ENCODE results near the gene CHPT1.

DNA sequence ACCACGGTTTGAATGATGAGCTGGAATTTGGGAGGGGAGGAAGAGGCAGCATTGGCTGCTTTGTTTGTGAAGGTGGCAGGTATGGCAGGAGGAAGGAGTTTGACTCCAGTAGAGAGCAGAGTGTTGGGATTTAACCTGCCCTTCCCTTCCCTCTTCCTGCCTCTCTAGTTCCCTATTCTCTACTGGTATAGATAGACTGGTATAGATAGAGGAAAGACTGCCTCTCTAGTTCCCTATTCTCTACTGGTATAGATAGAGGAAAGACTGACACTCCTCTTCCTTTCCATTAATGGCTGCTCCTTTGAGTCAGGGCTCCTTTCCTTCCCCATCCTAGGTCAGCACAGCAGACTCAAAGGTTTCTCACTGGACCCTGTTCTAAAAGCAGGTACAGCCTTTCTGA is 50.3 kb downstream of the CHPT1 start:
- TF ChIP-seq, protein P1, sequence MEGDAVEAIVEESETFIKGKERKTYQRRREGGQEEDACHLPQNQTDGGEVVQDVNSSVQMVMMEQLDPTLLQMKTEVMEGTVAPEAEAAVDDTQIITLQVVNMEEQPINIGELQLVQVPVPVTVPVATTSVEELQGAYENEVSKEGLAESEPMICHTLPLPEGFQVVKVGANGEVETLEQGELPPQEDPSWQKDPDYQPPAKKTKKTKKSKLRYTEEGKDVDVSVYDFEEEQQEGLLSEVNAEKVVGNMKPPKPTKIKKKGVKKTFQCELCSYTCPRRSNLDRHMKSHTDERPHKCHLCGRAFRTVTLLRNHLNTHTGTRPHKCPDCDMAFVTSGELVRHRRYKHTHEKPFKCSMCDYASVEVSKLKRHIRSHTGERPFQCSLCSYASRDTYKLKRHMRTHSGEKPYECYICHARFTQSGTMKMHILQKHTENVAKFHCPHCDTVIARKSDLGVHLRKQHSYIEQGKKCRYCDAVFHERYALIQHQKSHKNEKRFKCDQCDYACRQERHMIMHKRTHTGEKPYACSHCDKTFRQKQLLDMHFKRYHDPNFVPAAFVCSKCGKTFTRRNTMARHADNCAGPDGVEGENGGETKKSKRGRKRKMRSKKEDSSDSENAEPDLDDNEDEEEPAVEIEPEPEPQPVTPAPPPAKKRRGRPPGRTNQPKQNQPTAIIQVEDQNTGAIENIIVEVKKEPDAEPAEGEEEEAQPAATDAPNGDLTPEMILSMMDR (conservative IDR thresholded peaks at IDR 0.05 in 1 of 2, IDR thresholded peaks at IDR 0.05 in 1 of 2; ENCODE audit: low read depth in 1 of 2, low read length in 2 of 2): no peak
- TF ChIP-seq EZH2 (IDR thresholded peaks at IDR 0.05; ENCODE audit: low read length, missing control alignments): no peak
